Activated T-cell treated with anti-CD3 and anti-CD28 coated beads for 4 hours (primary cell): ENCODE measurements around the gene SIPA1L3.

ENCODE experiments used
- DNase-seq: peaks from one replicate; pipeline ENCODE4 v3.0.0-alpha.2; 2020

Gene SIPA1L3

GRCh38 chr19:37977992-37978391, 71.0 kb downstream of the SIPA1L3 start:
- no peak for DNase-seq

GRCh38 chr19:37979547-37980082, 72.6 kb downstream of the SIPA1L3 start:
- DNase-seq = no peak

GRCh38 chr19:37980419-37981170, 73.6 kb downstream of the SIPA1L3 start:
- DNase-seq = no peak

- no peak for DNase-seq
These were observed 74.9 kb downstream of the SIPA1L3 start for GRCh38 chr19:37981785-37982475.

- no peak for DNase-seq
These were observed 75.6 kb downstream of the SIPA1L3 start for GRCh38 chr19:37982655-37983054.

GRCh38 chr19:37983153-37983552, 76.1 kb downstream of the SIPA1L3 start:
- DNase-seq = no peak

GRCh38 chr19:37983916-37984315, 76.9 kb downstream of the SIPA1L3 start:
- DNase-seq = no peak

GRCh38 chr19:37986048-37986750, 79.2 kb downstream of the SIPA1L3 start:
- no peak for DNase-seq

GRCh38 chr19:37987356-37988332, 80.6 kb downstream of the SIPA1L3 start:
- no peak for DNase-seq

GRCh38 chr19:37988758-37989635, 82.0 kb downstream of the SIPA1L3 start:
- DNase-seq = no peak

GRCh38 chr19:37989855-37990254, 82.8 kb downstream of the SIPA1L3 start:
- no peak for DNase-seq

- no peak for DNase-seq
These were observed 83.4 kb downstream of the SIPA1L3 start for GRCh38 chr19:37990362-37990761.

- DNase-seq = no peak
These were observed 84.3 kb downstream of the SIPA1L3 start for GRCh38 chr19:37991176-37991835.

- no peak for DNase-seq
These were observed 84.8 kb downstream of the SIPA1L3 start for GRCh38 chr19:37991841-37992248.

GRCh38 chr19:37992761-37993160, 85.8 kb downstream of the SIPA1L3 start:
- DNase-seq = no peak

GRCh38 chr19:37994823-37995130, 87.8 kb downstream of the SIPA1L3 start:
- DNase-seq = no peak

GRCh38 chr19:37995346-37995745, 88.3 kb downstream of the SIPA1L3 start:
- DNase-seq = no peak

GRCh38 chr19:37997911-37998344, 90.9 kb downstream of the SIPA1L3 start:
- peak; percentile 4 for DNase-seq

- DNase-seq = no peak
These were observed 91.8 kb downstream of the SIPA1L3 start for GRCh38 chr19:37998801-37999308.
